Activated gamma-delta T cell treated with Interleukin-2 at 50 U/mL for 16 hours (primary cell): ENCODE results near the gene GALR2.

Experiments used
- DNase-seq: peaks from one replicate; pipeline ENCODE4 v3.0.0-alpha.2; 2020

GALR2 gene

DNA sequence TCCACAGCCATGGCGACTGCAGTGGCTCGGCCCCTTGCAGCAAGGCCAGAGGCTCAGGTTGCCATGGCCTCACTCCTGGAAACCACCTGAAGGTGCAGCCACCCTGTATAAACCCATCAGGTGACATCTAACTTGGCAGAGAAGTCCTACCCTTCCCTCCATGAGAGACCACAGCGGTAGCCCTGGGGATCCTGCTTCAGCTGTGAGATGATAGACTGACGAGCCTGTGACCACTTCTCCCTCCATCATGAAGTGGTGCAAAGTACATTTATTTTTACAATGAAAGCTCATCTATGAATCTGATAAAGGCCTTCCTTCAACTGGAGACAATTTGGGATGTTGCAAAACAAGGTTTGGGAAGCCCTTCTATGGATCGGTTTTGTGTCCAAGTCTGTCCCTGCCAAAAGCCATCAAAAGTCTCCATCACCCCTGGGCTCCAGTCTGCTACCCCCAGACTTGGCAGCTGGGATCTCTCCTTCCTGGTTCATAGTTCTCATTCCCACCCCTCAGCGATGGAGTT lies 6.2 kb downstream of the GALR2 start:
- DNase-seq = no peak

DNA sequence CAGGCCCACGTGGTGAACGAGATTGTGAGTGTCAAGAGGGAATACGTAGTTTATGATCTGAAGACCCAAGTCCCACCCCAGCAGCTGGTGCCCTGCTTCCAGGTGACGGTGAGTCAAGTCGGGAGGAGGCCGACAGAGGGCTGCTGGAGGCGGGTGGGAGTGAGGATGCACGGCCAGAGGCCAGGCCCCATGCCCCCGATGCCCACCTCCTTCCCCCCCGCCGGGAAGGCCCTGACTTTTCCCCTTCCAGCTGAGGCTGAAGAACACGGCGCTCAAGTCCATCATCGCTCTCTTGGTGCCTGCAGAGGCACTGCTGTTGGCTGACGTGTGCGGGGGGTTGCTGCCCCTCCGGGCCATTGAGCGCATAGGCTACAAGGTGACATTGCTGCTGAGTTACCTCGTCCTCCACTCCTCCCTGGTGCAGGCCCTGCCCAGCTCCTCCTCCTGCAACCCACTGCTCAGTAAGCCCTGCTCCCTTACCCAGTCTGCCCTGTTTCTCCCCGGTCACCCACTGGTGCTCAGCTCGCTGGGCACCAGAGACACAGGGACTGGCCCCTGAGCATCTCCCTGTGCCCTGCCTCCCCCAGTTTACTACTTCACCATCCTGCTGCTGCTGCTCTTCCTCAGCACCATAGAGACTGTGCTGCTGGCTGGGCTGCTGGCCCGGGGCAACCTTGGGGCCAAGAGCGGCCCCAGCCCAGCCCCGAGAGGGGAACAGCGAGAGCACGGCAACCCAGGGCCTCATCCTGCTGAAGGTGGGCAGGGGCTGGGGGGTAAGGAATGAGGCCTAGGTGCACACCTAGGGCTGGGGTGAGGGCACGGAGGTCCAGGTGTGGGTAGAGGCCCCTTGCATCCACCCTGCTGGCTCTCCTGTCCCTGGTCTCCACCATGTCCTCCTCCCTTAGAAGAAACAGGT lies 7.0 kb downstream of the GALR2 start:
- DNase-seq = no peak

DNA sequence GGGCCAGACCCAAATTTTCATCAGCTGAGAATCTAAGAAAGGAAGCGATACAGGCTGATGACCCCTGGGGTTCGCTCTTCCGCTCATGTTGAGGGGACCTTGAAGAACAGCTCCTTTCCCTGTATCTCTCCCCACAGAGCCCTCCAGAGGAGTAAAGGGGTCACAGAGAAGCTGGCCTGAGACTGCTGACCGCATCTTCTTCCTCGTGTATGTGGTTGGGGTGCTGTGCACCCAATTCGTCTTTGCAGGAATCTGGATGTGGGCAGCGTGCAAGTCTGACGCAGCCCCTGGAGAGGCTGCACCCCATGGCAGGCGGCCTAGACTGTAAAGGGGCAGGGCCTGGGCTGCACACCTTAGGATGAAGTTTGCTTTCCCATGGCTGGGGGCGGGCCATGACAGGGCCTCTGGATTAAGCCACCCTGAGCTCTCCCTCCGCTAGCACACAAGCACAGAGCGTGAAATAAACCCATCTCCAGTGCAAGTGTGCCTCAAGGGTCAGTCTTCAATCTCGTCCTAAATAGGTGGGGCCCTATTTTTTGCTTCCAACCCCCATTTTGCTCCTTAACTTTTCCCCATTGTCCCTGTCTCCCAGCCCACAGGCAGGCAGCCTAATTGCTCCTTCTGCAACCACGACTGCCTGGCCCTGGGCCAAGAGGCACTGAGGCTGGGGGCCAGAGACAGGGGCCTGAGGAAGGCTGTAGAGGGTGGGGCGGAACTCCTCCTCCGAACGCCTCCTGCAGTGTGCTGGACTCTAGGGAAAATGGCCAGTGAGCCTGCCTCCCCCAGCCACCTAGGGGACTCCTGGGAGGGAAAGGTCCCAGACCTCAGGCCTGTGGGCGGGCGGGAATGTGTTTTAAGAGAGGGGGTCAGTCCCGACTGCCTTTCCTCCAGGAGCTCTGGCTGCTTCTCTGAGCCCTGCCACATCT lies 8.0 kb downstream of the GALR2 start:
- no peak for DNase-seq

DNA sequence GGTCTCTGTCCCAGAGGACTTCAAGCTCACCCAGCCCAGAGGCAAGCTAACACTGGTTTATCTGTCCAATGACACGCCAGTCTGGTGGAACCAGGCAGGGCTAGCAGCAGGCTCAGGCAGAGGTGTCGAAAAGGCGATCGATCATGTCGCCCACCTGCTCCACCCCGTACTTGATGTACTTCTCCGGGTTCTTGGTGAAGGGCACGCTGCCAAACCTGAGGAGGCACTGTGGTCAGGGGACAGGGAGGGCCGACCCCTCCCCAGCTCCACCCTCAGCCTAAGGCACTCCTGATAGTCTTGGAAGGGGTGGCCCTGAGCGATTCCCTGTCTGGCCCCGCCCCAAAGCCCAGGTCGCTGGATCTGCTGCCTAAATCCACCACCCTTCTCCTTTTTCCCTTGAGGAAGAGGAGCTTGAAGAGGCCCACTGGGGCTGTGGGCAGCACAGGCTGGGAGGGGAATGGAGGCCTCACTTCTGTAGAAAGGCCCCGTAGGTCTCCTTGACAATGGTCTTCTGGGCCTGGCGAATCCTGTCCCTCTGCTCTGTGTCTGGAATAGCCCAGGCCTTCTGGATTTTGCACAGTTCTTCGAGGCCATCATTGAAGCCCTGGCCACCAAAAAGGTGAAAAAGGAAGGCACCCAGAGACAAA lies 9.1 kb downstream of the GALR2 start:
- DNase-seq = no peak

DNA sequence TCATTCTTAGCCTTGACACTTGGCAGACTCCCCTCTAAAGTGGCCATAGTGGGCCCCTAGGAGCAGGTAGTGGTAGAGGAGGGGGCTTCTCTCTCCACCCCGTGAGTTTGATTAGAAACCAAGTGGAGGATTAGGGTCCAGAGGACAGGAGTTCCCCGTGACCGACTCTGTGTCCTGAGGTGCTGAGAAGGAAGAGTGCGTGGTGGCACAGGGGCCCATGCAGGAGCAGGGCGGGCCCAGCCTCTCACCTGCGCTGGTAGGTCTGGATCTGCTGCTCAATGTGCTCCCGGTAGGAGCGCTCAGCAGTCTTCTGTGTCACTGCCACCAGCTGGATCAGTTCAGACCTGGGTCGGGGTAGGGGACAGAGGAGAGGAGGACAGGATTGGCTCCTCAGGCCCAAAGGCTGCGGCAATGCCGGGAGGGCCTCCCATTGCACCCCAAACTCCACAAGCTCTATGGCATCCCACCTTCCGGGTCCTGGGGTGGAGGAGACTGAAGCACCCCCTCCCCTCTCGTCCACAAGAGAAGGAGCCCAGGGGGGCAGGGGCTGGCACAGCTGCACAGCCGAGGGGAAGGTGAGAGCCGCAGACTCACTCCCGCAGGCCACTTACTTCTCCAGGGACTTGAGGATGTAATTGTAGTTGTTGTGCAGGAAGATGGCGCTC lies 10.6 kb downstream of the GALR2 start:
- DNase-seq = no peak

DNA sequence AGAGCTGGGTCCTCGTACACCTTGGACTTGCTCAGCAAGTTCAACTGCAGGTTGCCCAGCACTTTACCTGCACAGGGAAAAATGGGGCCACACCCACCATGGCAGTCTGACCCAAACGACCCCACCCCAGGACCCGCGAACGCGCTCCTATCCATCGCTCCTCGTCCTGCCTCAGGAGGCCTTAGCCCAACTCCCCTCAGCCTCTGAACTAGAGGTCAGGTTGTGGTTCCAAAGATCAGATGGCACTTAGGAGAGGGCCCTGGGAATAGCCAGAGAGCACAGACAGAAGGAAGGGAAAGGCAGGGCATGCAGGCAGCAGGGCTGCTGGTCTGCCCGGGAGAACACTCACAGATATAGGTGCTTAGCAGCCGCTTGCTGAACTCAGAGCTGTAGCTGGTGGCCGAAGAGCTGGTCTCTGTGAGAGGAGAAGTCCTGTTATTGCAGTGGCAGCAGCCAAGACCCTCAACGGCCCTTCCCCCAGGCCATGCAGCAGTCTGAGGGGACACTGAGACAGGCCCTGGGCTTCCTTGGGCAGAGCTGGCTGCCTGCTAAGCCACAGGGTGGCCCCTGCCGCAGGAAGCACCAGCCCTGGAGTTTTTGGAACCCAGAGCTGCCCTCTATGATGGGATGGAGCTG lies 11.3 kb downstream of the GALR2 start:
- no peak for DNase-seq

DNA sequence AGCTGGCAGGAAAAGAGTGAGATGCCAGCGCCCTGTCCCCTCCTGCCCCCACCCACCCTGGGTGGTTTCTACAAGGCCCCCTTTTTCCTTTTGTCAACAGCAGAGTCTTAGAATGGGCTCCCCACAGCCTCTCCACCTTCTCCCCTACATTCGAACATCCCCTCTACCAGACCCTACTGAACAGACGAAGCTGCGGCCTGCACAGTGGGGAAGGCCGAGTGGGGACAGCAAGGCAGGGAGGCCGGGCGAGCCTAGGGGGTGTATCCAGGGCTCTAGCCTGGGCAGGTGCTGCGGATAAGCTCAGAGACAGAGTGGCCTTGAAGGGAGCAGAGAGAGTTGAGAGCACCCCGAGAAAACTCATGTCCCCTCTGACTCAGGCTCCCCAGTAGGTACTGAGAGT lies 11.8 kb downstream of the GALR2 start:
- DNase-seq = no peak

DNA sequence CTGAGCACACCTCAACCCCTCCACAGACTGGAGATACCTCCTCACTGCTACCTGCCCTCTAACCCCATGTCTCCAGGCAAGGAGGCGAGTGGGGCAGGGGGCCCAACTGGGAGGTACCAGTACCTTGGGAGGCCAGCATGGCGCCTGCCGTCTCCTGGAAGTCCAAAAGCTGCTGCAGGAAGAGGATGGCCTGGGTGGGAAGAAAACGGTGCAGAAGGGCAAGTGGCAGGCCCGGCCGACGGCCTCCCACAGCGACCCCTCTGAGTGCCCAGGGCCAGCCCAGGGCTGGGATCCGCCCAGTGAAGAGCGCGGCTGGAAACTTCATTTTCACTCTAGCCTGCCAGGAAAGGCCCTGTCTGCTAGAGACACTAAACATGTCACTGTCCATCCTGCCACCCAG lies 12.9 kb downstream of the GALR2 start:
- DNase-seq = no peak

DNA sequence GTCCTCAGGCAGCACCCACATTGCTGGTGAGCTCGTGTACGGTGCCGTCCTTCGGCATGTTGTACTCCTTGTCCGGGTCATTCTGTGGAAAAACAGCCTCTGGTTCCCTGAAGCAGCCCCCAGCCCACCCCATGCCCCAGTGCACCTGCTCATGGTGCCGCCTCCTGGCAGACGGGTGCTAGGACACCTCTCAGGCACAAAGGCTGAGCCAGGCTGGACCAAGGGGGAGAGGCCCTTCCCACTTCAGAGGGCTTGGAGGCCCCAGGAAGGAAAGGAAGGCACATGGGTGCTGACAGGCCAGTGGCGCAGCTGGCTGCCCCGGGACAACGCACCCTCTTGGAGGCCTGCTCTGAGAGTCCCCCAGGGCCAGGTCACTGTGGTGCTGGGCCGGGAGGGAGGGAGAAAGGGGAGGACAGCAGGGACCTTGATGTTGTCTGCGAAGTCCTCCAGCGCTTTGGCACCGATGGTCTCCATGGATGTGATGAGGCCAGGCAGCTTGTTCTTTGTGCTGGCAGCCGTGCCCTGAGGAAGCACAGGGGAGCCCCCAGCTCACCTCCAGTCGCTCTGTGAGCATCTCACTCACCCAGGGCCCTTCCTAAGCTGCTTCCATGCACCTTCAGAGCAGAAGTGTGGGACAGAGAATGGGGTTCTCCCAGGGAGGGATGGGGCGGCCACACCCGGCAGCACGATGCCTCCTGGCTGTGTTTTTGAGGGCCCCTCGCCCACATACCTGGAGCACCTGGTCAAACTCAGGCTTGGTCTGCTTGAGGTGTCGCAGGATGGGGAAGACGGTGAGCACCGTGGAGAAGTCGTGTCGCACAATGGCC lies 13.7 kb downstream of the GALR2 start:
- DNase-seq = no peak

DNA sequence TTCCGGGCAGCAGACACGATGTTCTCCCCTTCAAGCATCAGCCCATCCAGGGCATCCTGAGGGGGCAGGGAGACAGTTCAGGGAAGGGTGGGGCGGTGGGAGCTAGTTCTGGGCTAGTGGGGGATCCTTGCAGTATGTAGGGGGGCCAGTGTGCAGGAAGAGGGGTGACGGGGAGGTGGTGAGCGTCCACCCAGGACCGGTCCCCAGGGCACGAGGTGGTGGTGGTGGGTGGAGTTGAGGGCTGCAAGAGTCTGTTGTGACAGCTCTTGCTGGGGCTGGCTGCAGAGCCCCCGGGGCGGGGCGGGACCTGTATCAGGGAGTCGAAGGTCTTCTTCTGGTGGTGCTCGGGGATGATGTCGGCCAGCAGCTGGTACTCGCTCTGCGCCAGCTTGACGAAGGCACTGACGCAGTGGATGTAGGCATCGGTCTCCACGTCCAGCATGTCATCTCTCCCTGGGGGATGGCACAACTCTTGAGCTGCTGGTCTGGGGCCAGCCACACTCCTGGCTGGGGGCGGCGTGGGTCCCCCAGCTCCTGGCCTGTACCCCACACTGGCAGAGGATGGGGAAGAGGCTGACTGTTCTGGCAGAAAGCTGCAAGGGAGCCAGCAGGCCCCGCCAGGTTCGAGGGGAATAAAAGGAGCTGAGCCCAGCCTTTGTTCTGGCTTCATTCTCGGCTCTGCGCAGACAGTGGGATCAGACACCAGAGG lies 14.4 kb downstream of the GALR2 start:
- DNase-seq = no peak

DNA sequence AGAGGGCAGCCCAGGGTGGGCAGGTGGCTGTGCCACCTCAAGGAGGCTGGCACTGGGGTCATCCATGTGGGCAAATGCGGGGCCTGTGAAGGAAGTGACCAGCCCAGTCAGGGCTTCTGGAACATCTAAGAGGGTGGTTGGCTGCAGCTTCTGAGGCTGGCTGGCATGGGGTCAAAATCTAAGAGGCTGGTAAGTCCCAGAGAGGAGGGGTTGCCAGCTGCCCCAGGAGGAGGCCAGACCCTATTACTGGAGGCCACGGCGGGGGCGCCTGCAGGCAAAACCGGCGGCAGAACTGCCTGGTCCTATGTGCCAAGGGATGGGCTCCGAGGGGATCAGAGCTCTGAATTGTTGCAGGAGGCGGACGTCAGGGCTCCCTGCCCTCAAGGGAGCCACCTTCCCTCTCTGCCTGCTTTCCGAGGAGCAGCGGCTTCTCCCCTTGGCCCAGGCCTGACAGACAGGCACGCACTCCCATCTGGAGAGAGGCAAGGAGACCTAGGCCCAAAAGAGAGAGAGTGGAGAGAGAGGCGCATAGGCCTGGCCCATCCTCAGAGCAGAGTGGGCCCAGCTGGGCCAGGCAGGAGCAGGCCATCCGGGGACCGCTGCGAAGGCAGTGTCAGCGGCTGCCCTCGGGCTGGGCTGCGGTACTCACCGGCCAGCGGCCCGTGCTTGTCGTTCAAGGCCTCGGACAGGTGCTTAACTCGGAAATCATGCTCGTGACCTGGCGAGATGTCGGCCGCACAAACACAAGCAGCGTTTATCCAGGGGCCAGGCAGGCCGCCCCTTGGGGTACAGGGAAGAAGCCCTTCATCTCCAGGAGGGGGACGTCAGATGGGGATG lies 15.3 kb downstream of the GALR2 start:
- no peak for DNase-seq

DNA sequence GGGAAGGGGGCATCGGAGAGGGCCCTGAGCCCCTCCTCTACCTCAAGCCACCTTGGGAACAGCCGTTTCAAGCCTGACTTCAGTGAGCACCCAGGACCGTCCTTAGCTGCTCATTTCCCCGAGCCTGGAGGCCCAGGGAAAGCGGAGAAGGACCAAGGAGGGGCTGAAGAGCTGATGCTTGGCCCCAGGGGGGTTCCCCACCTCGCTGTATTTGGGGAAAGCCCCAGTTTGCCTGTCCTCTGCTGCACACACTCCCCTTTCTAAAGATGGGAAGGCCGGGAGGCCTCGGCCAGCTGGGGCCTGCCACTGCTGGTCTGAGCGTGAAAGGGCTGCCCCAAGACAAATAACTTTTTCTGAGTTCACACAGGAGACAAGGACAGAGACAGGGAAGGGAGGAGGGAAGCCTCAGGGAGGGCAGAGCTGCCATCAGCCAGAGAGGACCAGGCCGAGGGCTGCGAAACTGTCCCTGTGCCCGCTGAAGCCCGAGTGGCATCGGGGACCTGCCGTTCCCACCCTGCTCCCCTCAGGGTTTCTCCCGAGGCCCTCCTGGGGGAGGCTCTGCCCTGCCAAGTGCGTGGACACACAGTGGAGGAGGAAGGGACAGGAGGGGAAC lies 16.0 kb downstream of the GALR2 start:
- DNase-seq = no peak

DNA sequence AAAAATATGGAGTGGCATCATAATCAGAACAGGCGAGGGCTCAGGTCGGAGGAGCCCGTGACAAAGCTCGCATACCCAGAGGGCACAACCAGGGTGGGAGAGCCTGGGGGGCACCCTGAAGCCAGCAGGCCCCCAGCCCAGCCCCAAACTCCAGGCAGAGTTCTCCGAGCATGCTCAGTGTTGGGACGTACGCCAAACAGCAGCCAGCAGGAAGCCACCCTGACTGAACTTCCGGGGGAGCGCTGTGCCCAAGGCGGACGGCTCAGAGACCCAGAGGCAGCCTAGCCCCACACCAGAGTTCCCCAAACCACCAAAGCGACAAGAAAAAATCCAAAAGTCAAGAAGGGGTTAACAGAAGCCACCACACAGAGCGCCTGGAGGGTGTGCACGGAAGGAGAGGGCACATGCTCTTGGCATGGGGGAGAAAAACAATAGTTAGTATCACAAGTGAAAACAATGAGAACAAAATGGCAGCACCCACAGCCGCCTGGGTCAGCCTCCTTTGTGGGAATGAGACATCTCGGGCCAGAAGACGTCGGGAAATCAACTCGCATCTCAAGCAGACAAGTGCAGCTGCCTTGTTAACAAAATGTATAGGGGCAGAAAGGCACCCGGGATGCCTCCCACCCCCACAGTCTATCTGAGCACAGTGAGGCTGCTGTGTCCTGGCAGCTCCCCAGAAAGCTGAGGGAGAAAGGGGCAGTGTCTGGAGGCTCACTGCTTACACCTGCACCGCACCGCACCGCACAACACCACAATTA lies 17.1 kb downstream of the GALR2 start:
- no peak for DNase-seq

DNA sequence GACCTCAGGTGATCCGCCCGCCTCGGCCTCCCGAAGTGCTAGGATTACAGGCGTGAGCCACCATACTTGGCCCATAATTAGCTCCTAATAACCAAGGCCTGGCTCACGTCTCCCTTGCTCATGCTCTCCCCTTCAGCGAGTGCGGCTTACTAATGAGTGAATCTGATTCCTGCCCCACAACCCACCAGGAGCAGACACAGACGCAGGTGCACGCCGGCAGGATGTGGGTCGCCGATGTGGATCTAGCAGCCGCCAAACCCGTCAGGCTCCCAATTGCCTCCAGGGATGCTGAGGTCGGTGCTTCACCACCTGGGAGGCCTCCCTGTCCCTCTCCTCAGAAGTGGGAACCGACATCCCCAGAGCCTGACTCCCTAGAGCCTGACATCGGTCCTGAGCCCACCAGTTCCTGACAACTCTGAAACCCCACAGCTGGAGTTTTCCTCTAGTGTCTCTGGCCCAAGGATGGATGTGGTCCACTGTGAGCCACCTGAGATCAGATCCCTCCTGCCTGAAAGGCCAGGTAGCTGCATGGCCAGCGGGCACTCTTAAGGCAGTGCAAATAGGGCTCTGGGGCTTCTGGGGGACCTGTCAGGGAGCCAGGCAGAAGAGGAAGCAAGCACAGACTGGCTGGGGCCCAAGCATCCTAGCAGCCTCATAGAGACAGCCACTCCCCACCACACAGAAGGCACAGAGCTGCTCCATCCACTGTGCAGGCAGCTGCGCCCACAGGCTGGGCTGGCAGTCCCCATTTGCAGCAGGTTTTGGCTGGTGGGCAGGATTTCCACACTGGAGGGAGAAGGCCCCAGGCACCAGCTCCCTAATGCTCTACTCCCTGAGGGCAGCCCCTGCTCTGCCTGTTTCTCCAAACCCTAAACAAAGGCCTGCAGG lies 18.2 kb downstream of the GALR2 start:
- DNase-seq = no peak

DNA sequence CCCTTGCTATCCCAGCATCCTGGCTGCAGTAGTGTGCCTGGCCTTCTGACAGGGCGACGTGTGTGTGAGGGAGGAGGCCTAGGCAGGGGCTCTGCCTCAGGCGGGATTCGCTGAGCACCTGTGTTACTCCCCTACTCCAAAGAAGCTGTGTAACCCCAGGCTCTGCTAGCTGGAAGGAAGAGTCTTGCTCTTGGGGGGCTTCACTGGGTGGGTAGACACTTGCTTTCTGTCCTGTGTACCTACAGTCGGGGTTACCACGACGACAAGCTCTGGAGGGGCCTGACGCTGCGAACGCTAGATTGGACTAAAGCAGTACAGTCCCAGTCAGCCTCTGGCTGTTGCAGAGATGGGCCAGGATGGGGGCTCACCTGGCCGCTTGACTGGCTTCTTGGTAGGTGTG lies 19.5 kb downstream of the GALR2 start:
- no peak for DNase-seq

DNA sequence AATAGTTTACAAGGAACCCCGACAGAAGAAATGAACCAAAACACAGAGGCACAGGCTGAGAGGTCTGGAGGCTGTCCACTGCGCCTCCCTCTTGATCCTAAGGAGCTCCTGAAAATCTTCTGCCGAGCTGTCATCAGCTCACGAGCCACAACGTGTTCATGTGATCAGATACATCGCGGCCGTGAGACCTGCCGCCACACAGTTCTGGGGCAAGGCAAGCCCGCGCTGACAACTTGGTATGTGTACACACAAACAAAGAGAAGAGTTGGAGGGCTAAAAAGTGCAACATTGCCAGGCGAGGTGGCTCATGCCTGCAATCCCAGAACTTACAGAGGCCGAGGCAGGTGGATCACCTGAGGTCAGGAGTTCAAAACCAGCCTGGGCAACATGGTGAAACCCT lies 21.4 kb downstream of the GALR2 start:
- DNase-seq = no peak

DNA sequence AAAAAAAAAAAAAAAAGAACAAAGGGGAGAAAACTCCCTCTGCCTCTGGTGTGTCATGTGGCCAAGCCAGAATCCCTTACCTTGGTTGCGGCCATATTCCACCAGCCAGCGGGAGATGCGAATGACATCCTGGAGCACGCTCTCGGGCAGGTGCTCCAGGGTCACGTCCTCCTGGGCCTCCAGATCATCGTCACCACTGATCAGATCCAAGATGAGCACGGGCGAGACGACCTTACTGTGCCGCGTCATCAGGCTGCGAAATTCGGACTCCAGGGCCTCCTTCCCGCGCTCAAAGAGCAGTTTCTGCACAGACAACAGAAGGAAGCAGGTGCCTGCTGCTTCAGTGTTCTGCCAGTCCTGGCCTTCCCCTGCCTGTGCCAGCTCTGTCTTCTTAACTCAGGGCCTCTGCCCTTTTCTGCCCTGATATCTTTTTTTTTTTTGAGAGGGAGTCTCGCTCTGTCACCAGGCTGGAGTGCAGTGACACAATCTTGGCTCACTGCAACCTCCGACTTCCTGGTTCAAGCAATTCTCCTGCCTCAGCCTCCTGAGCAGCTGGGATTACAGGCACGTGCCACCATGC lies 23.2 kb downstream of the GALR2 start:
- no peak for DNase-seq
